Suppressor macrophage (primary cell): ENCODE data around the gene SLC16A1.
A peak's percentile ranks its signal among the peaks of the same experiment; 100 is the strongest.

Source experiments
- DNase-seq, 4 experiments: peaks; one replicate each; pipeline ENCODE4 v3.0.0-alpha.2; 2020 to 2022

Gene SLC16A1

DNA sequence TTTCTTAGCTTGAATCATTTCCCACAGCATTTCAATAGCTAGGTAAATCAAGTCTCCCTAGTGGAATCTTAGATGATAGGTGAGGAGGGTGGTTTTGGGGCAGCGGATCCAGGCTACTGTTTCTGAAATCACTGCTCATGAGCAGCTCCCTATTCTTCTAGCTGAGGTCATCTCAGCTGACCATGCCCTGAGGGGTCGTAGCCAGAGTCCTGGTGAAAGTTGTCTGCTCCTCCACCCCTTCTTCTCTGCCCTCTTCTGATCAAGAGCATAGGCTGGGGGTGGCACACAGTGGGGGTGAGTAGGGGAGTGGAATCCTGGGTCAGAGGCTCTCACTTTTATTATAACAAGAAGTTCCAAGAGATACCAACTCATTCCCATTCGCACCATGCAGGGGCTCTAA is 76.2 kb downstream of the SLC16A1 start:
- DNase-seq, result no peak

DNA sequence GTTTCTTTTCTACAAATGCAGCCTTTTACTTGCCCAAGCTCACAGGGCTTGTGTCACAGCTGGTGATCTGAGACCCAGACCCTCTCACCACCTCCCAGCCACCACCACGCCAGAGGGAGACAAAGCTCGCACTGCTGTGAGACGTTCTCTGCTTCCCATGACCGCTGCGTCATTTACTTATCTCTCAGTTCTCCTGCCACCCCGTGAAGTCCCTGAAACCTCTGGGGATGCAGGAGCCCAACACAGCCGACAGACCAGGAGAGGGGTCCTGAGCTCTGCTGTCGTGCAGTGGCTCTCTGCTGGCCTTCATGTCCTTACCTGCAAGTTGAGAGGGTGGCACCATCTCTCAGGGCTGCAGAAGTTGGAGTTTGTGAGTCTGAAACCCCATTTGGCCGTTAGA is 77.7 kb downstream of the SLC16A1 start:
- DNase-seq, result no peak

DNA sequence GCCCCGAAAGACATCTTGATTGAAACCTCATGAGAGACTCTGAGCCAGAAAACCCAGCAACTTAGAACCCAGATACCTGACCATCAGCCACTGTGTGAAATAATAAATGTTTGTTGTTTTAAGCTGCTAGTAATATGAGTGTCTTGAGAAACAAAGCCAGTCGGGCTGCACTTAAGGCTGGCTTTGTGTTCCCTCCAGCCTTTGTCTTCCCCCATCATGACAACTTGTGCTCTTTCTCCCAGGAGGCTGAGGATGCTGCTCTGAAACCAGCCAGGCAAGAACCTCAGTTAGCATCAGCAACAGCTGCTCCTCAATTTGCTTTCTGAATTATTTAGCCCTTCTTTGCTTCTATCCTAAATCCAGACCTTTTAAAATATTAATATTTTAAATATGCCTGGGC is 78.2 kb downstream of the SLC16A1 start:
- no peak for DNase-seq

DNA sequence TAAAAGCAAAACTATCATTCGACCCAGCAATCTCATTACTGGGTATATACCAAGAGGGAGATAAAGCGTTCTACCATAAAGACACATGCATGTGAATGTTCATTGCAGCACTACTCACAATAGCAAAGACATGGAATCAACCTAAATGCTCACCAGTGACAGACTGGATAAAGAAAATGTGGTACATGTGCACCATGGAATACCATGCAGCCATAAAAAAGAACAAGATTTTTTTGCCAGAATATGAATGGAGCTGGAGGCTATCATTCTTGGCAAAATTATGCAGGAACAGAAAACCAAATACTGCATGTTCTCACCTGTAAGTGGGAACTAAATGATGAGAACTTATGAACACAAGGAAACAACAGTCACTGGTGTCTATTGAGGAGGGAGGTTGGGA is 79.7 kb downstream of the SLC16A1 start:
- no peak for DNase-seq

DNA sequence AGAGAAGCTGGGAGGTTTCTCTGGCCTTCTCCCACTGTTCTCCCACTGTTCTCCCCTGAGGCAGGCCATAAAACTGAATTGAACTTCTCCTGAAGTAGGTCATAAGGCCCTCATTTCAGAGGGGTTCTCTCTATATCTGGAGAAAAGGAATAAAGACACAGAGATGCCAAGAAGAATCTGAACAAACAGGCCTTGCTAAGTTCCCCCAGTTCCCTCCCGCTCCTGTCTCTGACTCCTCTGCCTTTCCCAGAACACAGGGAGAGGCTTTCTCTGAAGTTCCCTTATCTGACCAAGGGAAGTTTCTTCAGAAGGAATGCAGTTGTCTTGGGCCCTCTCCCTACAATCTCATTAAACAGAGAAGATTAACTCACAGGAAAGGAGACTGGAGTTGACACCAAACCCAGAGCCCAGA is 83.4 kb downstream of the SLC16A1 start:
- peak; percentile 13 to 50 (median 41) for DNase-seq

DNA sequence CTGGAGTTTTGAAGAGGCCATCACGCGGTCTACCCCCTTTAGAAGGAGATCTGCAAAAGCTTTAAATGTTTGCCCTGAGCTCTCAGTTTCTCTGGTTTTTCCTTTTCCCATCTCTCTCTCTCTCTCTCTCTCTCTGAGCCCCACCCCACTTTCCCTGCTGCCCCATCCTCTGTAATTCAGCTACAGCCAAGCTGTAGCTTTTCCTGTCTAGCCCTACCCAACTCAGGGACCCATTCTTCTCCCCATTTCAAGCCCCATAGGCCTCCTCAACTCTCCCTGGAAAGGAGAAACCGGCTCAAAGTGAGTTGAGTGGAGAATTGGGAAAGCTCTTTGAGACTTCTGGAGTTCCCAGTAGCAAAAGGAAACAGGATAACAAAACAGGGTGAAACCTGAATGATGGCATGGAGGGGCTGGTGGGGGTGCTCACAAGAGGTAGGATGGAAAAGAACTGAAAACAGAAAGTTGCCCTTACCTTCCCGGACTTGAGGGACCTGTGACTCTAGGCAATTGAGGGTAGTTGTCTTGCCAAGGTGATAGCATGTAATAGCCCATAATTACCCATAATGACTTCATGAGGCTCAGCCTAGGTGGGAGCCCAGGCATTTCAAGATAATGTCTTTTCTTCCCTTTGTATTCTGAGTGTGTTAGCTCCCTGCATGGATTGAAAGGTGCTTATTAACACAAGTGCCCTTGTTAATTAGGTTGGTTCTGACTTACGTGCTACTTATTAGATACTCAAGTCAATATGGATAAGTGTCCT is 84.9 kb downstream of the SLC16A1 start:
- DNase-seq, result no peak

DNA sequence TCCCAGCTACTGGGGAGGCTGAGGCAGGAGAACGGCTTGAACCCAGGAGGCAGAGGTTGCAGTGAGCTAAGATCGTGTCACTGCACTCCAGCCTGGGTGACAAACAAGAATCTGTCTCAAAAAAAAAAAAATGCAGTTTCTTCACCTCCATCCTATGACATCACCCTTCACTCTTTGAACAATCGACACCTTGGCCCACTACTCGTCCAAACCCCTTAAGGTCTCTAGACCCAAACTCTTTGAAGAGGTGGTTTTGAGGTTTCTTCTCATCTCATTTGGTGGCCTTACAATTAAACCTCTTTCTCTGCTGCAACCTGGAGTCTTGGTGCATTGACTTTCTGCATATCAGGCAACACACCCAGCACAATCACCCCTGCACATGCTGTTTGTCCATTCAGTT is 86.1 kb downstream of the SLC16A1 start:
- no peak for DNase-seq

DNA sequence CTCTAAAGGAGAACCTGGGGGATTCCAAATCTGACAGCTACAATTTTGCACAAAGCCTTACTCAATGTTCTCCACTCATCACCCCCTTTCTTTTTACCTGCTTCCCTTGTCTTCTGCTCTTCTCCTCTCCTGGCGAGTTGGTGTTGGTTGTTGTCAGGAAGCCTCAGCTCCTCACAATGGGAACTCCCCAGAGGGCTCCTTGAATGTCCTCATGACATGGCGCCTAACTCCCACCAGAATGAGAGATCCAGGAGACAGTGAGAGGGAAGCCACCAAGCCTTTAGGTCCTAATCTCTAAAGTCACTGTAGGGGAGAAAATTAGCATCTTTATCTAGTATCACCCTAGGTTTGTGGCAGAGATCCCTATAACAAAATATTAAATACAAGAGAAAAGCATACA is 87.8 kb downstream of the SLC16A1 start:
- DNase-seq, result no peak

DNA sequence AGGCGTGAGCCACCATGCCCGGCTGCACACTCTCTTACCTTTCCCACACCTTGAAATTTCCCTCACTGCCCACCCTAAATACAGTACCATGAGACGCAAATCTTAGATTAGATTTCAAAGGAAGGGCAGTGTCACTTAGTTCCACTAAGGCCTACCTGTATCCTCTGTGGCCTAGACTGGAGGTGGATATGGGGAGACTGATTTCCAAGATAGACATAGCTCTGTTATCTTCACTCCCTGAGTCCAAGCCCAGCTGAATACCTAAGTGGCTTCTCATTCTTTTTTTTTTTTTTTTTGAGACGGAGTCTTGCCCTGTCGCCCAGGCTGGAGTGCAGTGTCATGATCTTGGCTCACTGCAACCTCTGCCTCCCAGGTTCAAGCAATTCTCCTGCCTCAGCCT is 89.0 kb downstream of the SLC16A1 start:
- no peak for DNase-seq

DNA sequence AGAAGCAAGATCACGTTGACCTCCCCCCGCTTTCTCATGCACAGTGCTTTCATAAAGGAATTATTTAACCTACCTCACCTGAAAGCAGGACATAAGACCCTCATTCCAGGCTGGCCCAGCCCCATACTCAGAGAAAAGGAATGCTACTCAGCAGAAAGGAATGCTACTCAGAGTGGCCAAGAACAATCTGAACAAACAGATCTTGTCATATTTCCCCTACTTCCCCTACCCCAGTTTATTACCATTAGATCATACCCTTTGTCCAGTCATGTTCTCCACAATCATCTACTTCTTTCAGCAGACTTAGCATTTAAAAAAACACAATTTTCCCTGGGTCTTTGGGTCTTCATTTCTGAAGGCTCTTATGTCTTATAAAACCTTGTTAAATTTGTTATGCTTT is 89.8 kb downstream of the SLC16A1 start:
- no peak for DNase-seq

DNA sequence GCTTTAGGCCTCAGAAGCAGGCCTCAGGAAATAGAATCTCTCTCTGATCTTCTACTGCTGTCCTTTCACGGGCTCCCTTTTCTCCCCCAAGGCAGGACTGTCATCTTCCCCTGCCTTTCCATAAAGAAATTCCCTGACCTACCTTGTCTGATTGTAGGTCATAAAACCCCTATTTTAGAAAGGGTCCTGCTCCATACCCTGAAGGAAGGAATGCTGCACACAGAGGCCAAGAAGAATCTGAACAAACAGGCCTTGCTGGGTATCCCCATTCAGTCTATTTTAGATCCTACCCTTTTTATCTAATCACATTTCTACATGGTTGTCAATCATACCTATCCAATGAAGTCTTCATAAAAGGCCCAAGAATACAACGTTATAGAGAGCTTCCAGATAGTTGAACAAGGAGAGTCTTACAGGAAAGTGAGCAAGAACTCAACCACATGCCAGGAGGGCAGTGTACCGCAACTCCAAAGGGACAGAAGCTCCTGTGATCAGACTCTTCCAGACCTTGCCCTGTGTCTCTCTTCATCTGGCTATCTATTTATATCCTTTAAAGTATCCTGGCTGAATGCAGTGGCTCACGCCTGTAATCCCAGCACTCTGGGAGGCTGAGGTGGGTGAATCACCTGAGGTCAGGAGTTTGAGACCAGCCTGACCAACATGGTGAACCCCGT is 93.1 kb downstream of the SLC16A1 start:
- DNase-seq, result no peak
